Mesothelial cell of epicardium (in vitro differentiated cells): ENCODE measurements around the gene CHST2. TPM values are rescaled to one million over a fixed set of nuclear protein-coding genes. Genes with fewer than 3 reads are reported as not detected.

Experiments used
- DNase-seq, 2 experiments: peaks; one replicate each; pipeline ENCODE4 v3.0.0; 2021; ENCODE audit warnings: low spot score in 2 of 2; ENCODE audit not compliant: unreplicated experiment in 2 of 2
- H3K27ac Mint-ChIP-seq: 2 replicates; pipeline ENCODE4 v1.8.0; 2021; ENCODE audit warnings: mixed read lengths
- H3K27me3 Mint-ChIP-seq: 2 replicates; pipeline ENCODE4 v1.8.0; 2021; ENCODE audit warnings: low read depth, mixed read lengths
- H3K36me3 Mint-ChIP-seq: 2 replicates; pipeline ENCODE4 v1.8.0; 2021; ENCODE audit warnings: mixed read lengths
- H3K4me1 Mint-ChIP-seq: 2 replicates; pipeline ENCODE4 v1.8.0; 2021; ENCODE audit warnings: mixed read lengths
- H3K4me3 Mint-ChIP-seq: 2 replicates; pipeline ENCODE4 v1.8.0; 2021; ENCODE audit warnings: mild to moderate bottlenecking, moderate library complexity, mixed read lengths
- H3K9me3 Mint-ChIP-seq: 2 replicates; pipeline ENCODE4 v1.8.0; 2021; ENCODE audit warnings: mixed read lengths
- CTCF ChIP-seq: fragments of 200-600 bp; sonication (generic); IDR thresholded peaks from one replicate; pipeline ENCODE4 v1.5.0; 2021; ENCODE audit warnings: antibody characterized with exemption; ENCODE audit not compliant: unreplicated experiment
- total RNA-seq: library from RNA; stranded (reverse); gene quantifications from 3 replicates; pipeline ENCODE4 v1.2.1, GENCODE V29; 2021

Gene CHST2
- total RNA-seq, 1 donor from 2014 or later, result 11.8 TPM

DNA sequence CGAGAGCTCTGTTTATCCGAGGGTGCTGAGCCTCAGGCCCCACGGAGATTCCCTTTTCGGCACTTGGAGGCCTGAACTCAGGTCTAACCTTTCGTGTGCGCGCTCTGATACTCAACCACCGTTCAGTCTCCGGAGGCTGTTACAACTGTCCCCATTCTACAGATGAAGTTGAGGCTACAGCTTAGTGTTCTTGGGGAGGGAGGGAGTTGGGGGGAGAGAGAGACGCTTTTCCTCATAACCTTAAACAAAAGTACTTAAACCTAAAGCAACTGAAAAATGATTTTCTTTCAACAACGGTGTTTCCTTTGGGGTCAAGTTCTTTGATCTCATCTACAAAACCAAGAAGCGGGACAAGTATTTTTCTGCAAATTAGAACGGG, 952 bp upstream of the CHST2 start:
- Mint-ChIP-seq H3K9me3 (no peaks in the 10 kb centered on the region), H3K4me3 (peak overlapping the region; percentile 75), H3K36me3 (no peaks in the 10 kb centered on the region), H3K27ac (no peak overlapping the region), H3K27me3 (peaks cover 86% of the 10 kb centered on the region), H3K4me1 (peaks cover 11% of the 10 kb centered on the region)
- TF ChIP-seq CTCF, result no peak
- no peak for DNase-seq

- Mint-ChIP-seq H3K27me3 (peaks cover 85% of the 10 kb centered on the region), H3K36me3 (no peaks in the 10 kb centered on the region), H3K9me3 (no peaks in the 10 kb centered on the region), H3K4me3 (peak overlapping the region; percentile 76), H3K4me1 (peaks cover 18% of the 10 kb centered on the region), H3K27ac (no peak overlapping the region)
- DNase-seq, result peak in 1 of 2 experiments; percentile 58
- no peak for TF ChIP-seq CTCF
Observed at GRCh38 chr3:143119974-143120715, 574 bp downstream of the CHST2 start.

DNA sequence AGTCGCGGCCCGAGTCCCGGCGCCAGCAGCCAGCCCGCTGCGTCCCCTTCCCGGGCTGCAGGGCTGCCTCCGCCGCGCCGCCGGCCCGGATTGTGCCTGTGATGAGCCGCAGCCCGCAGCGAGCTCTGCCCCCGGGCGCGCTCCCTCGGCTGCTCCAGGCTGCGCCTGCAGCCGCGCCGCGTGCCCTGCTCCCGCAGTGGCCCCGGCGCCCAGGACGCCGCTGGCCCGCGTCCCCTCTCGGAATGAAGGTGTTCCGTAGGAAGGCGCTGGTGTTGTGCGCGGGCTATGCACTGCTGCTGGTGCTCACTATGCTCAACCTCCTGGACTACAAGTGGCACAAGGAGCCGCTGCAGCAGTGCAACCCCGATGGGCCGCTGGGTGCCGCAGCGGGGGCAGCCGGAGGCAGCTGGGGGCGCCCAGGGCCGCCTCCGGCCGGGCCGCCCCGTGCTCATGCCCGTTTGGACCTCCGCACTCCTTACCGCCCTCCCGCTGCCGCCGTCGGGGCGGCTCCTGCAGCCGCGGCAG, 1.2 kb downstream of the CHST2 start:
- DNase-seq, result peak in 1 of 2 experiments; percentile 42
- H3K27ac Mint-ChIP-seq, result no peak overlapping the region
- H3K4me3 Mint-ChIP-seq, result peak overlapping the region; percentile 56
- peaks cover 88% of the 10 kb centered on the region for H3K27me3 Mint-ChIP-seq
- H3K9me3 Mint-ChIP-seq, result no peaks in the 10 kb centered on the region
- no peaks in the 10 kb centered on the region for H3K36me3 Mint-ChIP-seq
- H3K4me1 Mint-ChIP-seq, result peaks cover 21% of the 10 kb centered on the region
- no peak for TF ChIP-seq CTCF

GRCh38 chr3:143121241-143122088, 1.9 kb downstream of the CHST2 start:
- H3K36me3 Mint-ChIP-seq, result no peaks in the 10 kb centered on the region
- H3K4me3 Mint-ChIP-seq, result peak overlapping the region; percentile 56
- TF ChIP-seq CTCF, result no peak
- H3K9me3 Mint-ChIP-seq, result no peaks in the 10 kb centered on the region
- no peak overlapping the region for H3K27ac Mint-ChIP-seq
- peaks cover 88% of the 10 kb centered on the region for H3K27me3 Mint-ChIP-seq
- peaks cover 21% of the 10 kb centered on the region for H3K4me1 Mint-ChIP-seq
- DNase-seq, result peak in 1 of 2 experiments; percentile 51

DNA sequence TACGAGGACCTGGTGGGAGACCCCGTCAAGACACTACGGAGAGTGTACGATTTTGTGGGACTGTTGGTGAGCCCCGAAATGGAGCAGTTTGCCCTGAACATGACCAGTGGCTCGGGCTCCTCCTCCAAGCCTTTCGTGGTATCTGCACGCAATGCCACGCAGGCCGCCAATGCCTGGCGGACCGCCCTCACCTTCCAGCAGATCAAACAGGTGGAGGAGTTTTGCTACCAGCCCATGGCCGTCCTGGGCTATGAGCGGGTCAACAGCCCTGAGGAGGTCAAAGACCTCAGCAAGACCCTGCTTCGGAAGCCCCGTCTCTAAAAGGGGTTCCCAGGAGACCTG, 2.5 kb downstream of the CHST2 start:
- no peak for DNase-seq
- Mint-ChIP-seq H3K27ac (no peak overlapping the region), H3K27me3 (peaks cover 88% of the 10 kb centered on the region), H3K4me3 (no peak overlapping the region), H3K9me3 (no peaks in the 10 kb centered on the region), H3K4me1 (peaks cover 21% of the 10 kb centered on the region), H3K36me3 (no peaks in the 10 kb centered on the region)
- TF ChIP-seq CTCF, result no peak
